Astrocyte (in vitro differentiated cells and primary cell): ENCODE measurements around the gene AFF3.

Source experiments
- EZH2 ChIP-seq: IDR thresholded peaks from 2 replicates; pipeline ENCODE4 v1.6.1; 2012; ENCODE audit warnings: mild to moderate bottlenecking, low read length, inconsistent platforms; ENCODE audit not compliant: insufficient read depth
- TF ChIP-seq, protein P1 (sequence below): IDR thresholded peaks from 2 replicates; pipeline ENCODE4 v1.5.1; 2011; ENCODE audit warnings: low read depth, mild to moderate bottlenecking, inconsistent platforms, low read length, moderate library complexity; ENCODE audit not compliant: insufficient read depth

DNA sequence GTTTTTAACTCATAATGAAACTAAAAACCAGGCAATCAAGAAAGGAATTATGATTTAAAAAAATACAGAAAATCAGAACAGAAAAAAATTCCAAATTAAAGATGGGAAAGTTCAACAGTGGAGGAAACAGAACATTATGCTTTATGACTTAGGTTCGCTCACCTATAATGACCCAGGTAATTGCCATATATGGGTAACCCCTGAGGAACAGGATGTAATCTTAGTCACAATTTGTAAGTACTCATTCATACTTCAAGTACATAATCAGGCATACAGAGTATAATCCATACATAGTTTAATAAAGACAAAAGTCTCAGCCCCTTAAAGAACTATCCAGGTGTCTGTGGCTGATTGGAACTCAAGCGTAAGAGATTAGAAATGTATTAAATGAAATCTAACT is 159.6 kb downstream of the AFF3 start:
- TF ChIP-seq, protein P1, sequence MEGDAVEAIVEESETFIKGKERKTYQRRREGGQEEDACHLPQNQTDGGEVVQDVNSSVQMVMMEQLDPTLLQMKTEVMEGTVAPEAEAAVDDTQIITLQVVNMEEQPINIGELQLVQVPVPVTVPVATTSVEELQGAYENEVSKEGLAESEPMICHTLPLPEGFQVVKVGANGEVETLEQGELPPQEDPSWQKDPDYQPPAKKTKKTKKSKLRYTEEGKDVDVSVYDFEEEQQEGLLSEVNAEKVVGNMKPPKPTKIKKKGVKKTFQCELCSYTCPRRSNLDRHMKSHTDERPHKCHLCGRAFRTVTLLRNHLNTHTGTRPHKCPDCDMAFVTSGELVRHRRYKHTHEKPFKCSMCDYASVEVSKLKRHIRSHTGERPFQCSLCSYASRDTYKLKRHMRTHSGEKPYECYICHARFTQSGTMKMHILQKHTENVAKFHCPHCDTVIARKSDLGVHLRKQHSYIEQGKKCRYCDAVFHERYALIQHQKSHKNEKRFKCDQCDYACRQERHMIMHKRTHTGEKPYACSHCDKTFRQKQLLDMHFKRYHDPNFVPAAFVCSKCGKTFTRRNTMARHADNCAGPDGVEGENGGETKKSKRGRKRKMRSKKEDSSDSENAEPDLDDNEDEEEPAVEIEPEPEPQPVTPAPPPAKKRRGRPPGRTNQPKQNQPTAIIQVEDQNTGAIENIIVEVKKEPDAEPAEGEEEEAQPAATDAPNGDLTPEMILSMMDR = no peak
- no peak for TF ChIP-seq EZH2
